ENCODE measurements around the gene PUM2.

GRCh38 chr2:20220806-20221554 is 129.7 kb downstream of the PUM2 start:
- no peak for TF ChIP-seq L3MBTL2 (conservative IDR thresholded peaks at IDR 0.05)
- no peak for TF ChIP-seq HDGF (IDR thresholded peaks at IDR 0.05; ENCODE audit: borderline replicate concordance)
- TF ChIP-seq ARNT (IDR thresholded peaks at IDR 0.05), result no peak
- TF ChIP-seq NFRKB (IDR thresholded peaks at IDR 0.05), result no peak
- TF ChIP-seq CTBP1 (IDR thresholded peaks at IDR 0.05; ENCODE audit: borderline replicate concordance), result no peak
- TF ChIP-seq FOXM1 (IDR thresholded peaks at IDR 0.05; ENCODE audit: borderline replicate concordance), result no peak
- TF ChIP-seq SP1 (IDR thresholded peaks at IDR 0.05), result no peak
- no peak for TF ChIP-seq TARDBP (IDR thresholded peaks at IDR 0.05)
- TF ChIP-seq SUZ12 (IDR thresholded peaks at IDR 0.05), result no peak
- no peak for TF ChIP-seq ZNF384 (IDR thresholded peaks at IDR 0.05)
- TF ChIP-seq ELF4 (IDR thresholded peaks at IDR 0.05), result no peak
- no peak for TF ChIP-seq LEF1 (IDR thresholded peaks at IDR 0.05; ENCODE audit: borderline replicate concordance)
- TF ChIP-seq FOXK2 (IDR thresholded peaks at IDR 0.05), result no peak
